GM23338 (cell line): ENCODE data around the gene THBS1. TPM values are rescaled to one million over a fixed set of nuclear protein-coding genes. Genes with fewer than 3 reads are reported as not detected.

ENCODE experiments used
- ATAC-seq: fragments of 200-7000 bp; cut with Tn5 transposase; 3 replicates; pipeline ENCODE4 v1.9.1; 2020
- DNase-seq: peaks from one replicate; pipeline ENCODE4 v3.0.0-alpha.2; 2015; ENCODE audit warnings: low spot score
- H2AFZ ChIP-seq: fragments of 200-600 bp; sonication (generic); 2 replicates; pipeline ENCODE4 v1.8.0; 2016; ENCODE audit warnings: antibody characterized with exemption, mild to moderate bottlenecking, moderate library complexity
- H3F3A ChIP-seq: fragments of 200-600 bp; sonication (generic); replicated peaks from 2 replicates; pipeline ENCODE4 v1.8.0; 2017; ENCODE audit warnings: antibody characterized with exemption, mixed run types, low read depth
- H3K27ac ChIP-seq: fragments of 200-600 bp; sonication (generic); 2 replicates; pipeline ENCODE4 v1.6.1; 2016; ENCODE audit warnings: low read depth
- H3K27me3 ChIP-seq: fragments of 200-600 bp; sonication (generic); 2 replicates; pipeline ENCODE4 v1.8.0; 2016; ENCODE audit warnings: mild to moderate bottlenecking, mixed run types, moderate library complexity; ENCODE audit not compliant: insufficient read depth
- H3K36me3 ChIP-seq: fragments of 200-600 bp; sonication (generic); 2 replicates; pipeline ENCODE4 v1.8.0; 2016; ENCODE audit warnings: mild to moderate bottlenecking; ENCODE audit not compliant: insufficient read depth
- H3K4me1 ChIP-seq: fragments of 200-600 bp; sonication (generic); 2 replicates; pipeline ENCODE4 v1.8.0; 2016; ENCODE audit warnings: mild to moderate bottlenecking, moderate library complexity; ENCODE audit not compliant: insufficient read depth
- H3K4me2 ChIP-seq: fragments of 200-600 bp; sonication (generic); 2 replicates; pipeline ENCODE4 v1.7.1; 2017; ENCODE audit warnings: mixed run types
- H3K4me3 ChIP-seq: fragments of 200-600 bp; sonication (generic); 2 replicates; pipeline ENCODE4 v1.6.1; 2016; ENCODE audit warnings: mixed run types
- H3K79me2 ChIP-seq: fragments of 200-600 bp; sonication (generic); replicated peaks from 2 replicates; pipeline ENCODE4 v1.8.0; 2017; ENCODE audit warnings: mild to moderate bottlenecking; ENCODE audit not compliant: insufficient read depth
- H3K9me2 ChIP-seq: fragments of 200-600 bp; sonication (generic); 2 replicates; pipeline ENCODE4 v1.8.0; 2017; ENCODE audit not compliant: insufficient read depth
- H4K20me1 ChIP-seq: fragments of 200-600 bp; sonication (generic); replicated peaks from 2 replicates; pipeline ENCODE4 v1.8.0; 2017; ENCODE audit warnings: mild to moderate bottlenecking; ENCODE audit not compliant: insufficient read depth
- H3K27ac Mint-ChIP-seq: 2 replicates; pipeline ENCODE4 v1.8.0; 2020; ENCODE audit warnings: inconsistent platforms, mild to moderate bottlenecking, moderate library complexity, mixed read lengths
- H3K27me3 Mint-ChIP-seq: 3 replicates; pipeline ENCODE4 v1.8.0; 2022; ENCODE audit warnings: low read depth, mild to moderate bottlenecking, moderate library complexity, mixed read lengths, inconsistent platforms; ENCODE audit not compliant: insufficient read depth, poor library complexity
- H3K36me3 Mint-ChIP-seq: 3 replicates; pipeline ENCODE4 v1.8.0; 2021; ENCODE audit warnings: low read depth, mild to moderate bottlenecking, inconsistent platforms, moderate library complexity, mixed read lengths
- H3K4me1 Mint-ChIP-seq: 3 replicates; pipeline ENCODE4 v1.8.0; 2020; ENCODE audit warnings: mild to moderate bottlenecking, inconsistent platforms, mixed read lengths
- H3K4me3 Mint-ChIP-seq: 3 replicates; pipeline ENCODE4 v1.8.0; 2021; ENCODE audit warnings: moderate library complexity, mild to moderate bottlenecking, inconsistent platforms, mixed read lengths
- H3K9me3 Mint-ChIP-seq: 3 replicates; pipeline ENCODE4 v1.8.0; 2020; ENCODE audit warnings: moderate library complexity, mild to moderate bottlenecking, inconsistent platforms, mixed read lengths
- CREB1 ChIP-seq: fragments of 250-450 bp; sonication (Bioruptor Pico); IDR thresholded peaks from 2 replicates; pipeline ENCODE4 v1.5.0; 2020; ENCODE audit warnings: low read depth, mild to moderate bottlenecking, moderate library complexity
- EZH2 ChIP-seq: fragments of 200-600 bp; sonication (generic); IDR thresholded peaks from one replicate; pipeline ENCODE4 v1.8.0; 2017; ENCODE audit warnings: antibody characterized with exemption, mild to moderate bottlenecking, low read depth; ENCODE audit not compliant: unreplicated experiment
- EZH2phosphoT487 ChIP-seq: fragments of 200-600 bp; sonication (generic); IDR thresholded peaks from one replicate; pipeline ENCODE4 v1.8.1; 2018; ENCODE audit warnings: antibody characterized with exemption; ENCODE audit not compliant: unreplicated experiment
- JUNB ChIP-seq: IDR thresholded peaks from one replicate; pipeline ENCODE4 v1.6.1; 2016; ENCODE audit warnings: antibody characterized with exemption; ENCODE audit not compliant: unreplicated experiment
- NANOG ChIP-seq: IDR thresholded peaks from 2 replicates; pipeline ENCODE4 v1.6.1; 2016; ENCODE audit warnings: antibody characterized with exemption, borderline replicate concordance
- POLR2AphosphoS5 ChIP-seq: IDR thresholded peaks from 2 replicates; pipeline ENCODE4 v1.6.1; 2016; ENCODE audit warnings: antibody characterized with exemption, low read depth
- STAT1 ChIP-seq: IDR thresholded peaks from one replicate; pipeline ENCODE4 v1.6.1; 2016; ENCODE audit warnings: antibody characterized with exemption; ENCODE audit not compliant: unreplicated experiment
- ZNF114 ChIP-seq: fragments of 250-450 bp; sonication (Bioruptor Pico); IDR thresholded peaks from 2 replicates; pipeline ENCODE4 v1.5.0; 2020; ENCODE audit warnings: mild to moderate bottlenecking, moderate library complexity
- ZNF331 ChIP-seq: fragments of 250-450 bp; sonication (Bioruptor Pico); IDR thresholded peaks from 2 replicates; pipeline ENCODE4 v1.5.0; 2020; ENCODE audit warnings: low read depth, mild to moderate bottlenecking, moderate library complexity
- polyA plus RNA-seq: library from polyadenylated mRNA; unstranded; fragments of >200 nt; fragmentation: Nextera tagmentation; extraction: Ambion mirVana; gene quantifications from 2 replicates; pipeline ENCODE4 v1.2.1, GENCODE V29; 2016
- total RNA-seq: library from RNA; depleted of rRNA; stranded (reverse); fragments of >200 nt; shearing (Covaris generic); gene quantifications from 2 replicates; pipeline ENCODE4 v1.2.3, GENCODE V29; 2014
- TF ChIP-seq, protein P1 (sequence below): fragments of 250-450 bp; sonication (Bioruptor Pico); IDR thresholded peaks from 2 replicates; pipeline ENCODE4 v1.5.0; 2020; ENCODE audit warnings: mild to moderate bottlenecking, moderate library complexity
- TF ChIP-seq, protein P2 (sequence below): IDR thresholded peaks from one replicate; pipeline ENCODE4 v1.6.1; 2018; ENCODE audit warnings: antibody characterized with exemption; ENCODE audit not compliant: unreplicated experiment
- TF ChIP-seq, protein P3 (sequence below): IDR thresholded peaks from 2 replicates; pipeline ENCODE4 v1.6.1; 2016; ENCODE audit warnings: antibody characterized with exemption
- TF ChIP-seq, protein P4 (sequence below), 2 experiments: fragments of 200-600 bp in 1 of 2; sonication (generic) in 1 of 2; conservative IDR thresholded peaks; 2 replicates each; pipeline versions ENCODE4 v1.5.1 to v1.6.1; 2016 to 2017; ENCODE audit warnings: antibody characterized with exemption in 2 of 2, low read depth in 2 of 2, mild to moderate bottlenecking in 2 of 2, moderate library complexity in 1 of 2

THBS1 gene
- total and polyA plus RNA-seq, 2 experiments from 2014 or later, result 21.7 to 81.9 TPM

DNA sequence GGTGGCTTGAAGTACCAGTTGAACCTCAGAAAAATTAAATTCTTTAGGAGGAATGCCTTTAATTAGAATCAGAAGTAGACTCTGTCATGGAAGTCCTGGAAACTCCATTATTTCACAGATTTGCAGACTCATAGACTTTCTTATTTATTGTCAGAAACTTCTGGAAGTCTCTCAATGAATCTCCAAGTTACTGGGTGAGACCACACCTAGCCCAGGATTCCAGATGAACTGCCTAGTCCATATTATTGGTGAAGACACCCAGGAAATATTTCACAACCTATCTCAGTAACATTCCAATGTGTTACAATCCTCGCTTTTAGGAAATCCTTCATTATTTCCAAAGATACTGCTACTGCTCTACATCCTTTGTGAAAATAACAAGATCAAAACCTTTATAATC lies 6.5 kb upstream of the THBS1 start:
- no peak for DNase-seq
- H4K20me1 ChIP-seq, result no peaks in the 10 kb centered on the region
- Mint-ChIP-seq H3K36me3 (no peaks in the 10 kb centered on the region), H3K27ac (no peak overlapping the region), H3K4me1 (peaks cover 12% of the 10 kb centered on the region), H3K27me3 (peaks cover 2% of the 10 kb centered on the region), H3K4me3 (no peak overlapping the region), H3K9me3 (no peaks in the 10 kb centered on the region)
- TF ChIP-seq, protein P1, sequence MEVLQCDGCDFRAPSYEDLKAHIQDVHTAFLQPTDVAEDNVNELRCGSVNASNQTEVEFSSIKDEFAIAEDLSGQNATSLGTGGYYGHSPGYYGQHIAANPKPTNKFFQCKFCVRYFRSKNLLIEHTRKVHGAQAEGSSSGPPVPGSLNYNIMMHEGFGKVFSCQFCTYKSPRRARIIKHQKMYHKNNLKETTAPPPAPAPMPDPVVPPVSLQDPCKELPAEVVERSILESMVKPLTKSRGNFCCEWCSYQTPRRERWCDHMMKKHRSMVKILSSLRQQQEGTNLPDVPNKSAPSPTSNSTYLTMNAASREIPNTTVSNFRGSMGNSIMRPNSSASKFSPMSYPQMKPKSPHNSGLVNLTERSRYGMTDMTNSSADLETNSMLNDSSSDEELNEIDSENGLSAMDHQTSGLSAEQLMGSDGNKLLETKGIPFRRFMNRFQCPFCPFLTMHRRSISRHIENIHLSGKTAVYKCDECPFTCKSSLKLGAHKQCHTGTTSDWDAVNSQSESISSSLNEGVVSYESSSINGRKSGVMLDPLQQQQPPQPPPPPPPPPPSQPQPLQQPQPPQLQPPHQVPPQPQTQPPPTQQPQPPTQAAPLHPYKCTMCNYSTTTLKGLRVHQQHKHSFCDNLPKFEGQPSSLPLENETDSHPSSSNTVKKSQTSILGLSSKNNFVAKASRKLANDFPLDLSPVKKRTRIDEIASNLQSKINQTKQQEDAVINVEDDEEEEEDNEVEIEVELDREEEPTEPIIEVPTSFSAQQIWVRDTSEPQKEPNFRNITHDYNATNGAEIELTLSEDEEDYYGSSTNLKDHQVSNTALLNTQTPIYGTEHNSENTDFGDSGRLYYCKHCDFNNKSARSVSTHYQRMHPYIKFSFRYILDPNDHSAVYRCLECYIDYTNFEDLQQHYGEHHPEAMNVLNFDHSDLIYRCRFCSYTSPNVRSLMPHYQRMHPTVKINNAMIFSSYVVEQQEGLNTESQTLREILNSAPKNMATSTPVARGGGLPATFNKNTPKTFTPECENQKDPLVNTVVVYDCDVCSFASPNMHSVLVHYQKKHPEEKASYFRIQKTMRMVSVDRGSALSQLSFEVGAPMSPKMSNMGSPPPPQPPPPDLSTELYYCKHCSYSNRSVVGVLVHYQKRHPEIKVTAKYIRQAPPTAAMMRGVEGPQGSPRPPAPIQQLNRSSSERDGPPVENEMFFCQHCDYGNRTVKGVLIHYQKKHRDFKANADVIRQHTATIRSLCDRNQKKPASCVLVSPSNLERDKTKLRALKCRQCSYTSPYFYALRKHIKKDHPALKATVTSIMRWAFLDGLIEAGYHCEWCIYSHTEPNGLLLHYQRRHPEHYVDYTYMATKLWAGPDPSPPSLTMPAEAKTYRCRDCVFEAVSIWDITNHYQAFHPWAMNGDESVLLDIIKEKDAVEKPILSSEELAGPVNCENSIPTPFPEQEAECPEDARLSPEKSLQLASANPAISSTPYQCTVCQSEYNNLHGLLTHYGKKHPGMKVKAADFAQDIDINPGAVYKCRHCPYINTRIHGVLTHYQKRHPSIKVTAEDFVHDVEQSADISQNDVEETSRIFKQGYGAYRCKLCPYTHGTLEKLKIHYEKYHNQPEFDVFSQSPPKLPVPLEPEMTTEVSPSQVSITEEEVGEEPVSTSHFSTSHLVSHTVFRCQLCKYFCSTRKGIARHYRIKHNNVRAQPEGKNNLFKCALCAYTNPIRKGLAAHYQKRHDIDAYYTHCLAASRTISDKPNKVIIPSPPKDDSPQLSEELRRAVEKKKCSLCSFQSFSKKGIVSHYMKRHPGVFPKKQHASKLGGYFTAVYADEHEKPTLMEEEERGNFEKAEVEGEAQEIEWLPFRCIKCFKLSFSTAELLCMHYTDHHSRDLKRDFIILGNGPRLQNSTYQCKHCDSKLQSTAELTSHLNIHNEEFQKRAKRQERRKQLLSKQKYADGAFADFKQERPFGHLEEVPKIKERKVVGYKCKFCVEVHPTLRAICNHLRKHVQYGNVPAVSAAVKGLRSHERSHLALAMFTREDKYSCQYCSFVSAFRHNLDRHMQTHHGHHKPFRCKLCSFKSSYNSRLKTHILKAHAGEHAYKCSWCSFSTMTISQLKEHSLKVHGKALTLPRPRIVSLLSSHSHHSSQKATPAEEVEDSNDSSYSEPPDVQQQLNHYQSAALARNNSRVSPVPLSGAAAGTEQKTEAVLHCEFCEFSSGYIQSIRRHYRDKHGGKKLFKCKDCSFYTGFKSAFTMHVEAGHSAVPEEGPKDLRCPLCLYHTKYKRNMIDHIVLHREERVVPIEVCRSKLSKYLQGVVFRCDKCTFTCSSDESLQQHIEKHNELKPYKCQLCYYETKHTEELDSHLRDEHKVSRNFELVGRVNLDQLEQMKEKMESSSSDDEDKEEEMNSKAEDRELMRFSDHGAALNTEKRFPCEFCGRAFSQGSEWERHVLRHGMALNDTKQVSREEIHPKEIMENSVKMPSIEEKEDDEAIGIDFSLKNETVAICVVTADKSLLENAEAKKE (CRISPR knock-in tag), result no peak
- TF ChIP-seq, protein P2, sequence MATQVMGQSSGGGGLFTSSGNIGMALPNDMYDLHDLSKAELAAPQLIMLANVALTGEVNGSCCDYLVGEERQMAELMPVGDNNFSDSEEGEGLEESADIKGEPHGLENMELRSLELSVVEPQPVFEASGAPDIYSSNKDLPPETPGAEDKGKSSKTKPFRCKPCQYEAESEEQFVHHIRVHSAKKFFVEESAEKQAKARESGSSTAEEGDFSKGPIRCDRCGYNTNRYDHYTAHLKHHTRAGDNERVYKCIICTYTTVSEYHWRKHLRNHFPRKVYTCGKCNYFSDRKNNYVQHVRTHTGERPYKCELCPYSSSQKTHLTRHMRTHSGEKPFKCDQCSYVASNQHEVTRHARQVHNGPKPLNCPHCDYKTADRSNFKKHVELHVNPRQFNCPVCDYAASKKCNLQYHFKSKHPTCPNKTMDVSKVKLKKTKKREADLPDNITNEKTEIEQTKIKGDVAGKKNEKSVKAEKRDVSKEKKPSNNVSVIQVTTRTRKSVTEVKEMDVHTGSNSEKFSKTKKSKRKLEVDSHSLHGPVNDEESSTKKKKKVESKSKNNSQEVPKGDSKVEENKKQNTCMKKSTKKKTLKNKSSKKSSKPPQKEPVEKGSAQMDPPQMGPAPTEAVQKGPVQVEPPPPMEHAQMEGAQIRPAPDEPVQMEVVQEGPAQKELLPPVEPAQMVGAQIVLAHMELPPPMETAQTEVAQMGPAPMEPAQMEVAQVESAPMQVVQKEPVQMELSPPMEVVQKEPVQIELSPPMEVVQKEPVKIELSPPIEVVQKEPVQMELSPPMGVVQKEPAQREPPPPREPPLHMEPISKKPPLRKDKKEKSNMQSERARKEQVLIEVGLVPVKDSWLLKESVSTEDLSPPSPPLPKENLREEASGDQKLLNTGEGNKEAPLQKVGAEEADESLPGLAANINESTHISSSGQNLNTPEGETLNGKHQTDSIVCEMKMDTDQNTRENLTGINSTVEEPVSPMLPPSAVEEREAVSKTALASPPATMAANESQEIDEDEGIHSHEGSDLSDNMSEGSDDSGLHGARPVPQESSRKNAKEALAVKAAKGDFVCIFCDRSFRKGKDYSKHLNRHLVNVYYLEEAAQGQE, result no peak
- TF ChIP-seq EZH2, result no peak
- TF ChIP-seq, protein P3, sequence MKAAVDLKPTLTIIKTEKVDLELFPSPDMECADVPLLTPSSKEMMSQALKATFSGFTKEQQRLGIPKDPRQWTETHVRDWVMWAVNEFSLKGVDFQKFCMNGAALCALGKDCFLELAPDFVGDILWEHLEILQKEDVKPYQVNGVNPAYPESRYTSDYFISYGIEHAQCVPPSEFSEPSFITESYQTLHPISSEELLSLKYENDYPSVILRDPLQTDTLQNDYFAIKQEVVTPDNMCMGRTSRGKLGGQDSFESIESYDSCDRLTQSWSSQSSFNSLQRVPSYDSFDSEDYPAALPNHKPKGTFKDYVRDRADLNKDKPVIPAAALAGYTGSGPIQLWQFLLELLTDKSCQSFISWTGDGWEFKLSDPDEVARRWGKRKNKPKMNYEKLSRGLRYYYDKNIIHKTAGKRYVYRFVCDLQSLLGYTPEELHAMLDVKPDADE, result no peak
- no peak for TF ChIP-seq STAT1
- no peak for TF ChIP-seq NANOG
- no peak for TF ChIP-seq JUNB
- no peak for TF ChIP-seq ZNF114 (CRISPR knock-in tag)
- no peak for TF ChIP-seq CREB1
- TF ChIP-seq, protein P4, sequence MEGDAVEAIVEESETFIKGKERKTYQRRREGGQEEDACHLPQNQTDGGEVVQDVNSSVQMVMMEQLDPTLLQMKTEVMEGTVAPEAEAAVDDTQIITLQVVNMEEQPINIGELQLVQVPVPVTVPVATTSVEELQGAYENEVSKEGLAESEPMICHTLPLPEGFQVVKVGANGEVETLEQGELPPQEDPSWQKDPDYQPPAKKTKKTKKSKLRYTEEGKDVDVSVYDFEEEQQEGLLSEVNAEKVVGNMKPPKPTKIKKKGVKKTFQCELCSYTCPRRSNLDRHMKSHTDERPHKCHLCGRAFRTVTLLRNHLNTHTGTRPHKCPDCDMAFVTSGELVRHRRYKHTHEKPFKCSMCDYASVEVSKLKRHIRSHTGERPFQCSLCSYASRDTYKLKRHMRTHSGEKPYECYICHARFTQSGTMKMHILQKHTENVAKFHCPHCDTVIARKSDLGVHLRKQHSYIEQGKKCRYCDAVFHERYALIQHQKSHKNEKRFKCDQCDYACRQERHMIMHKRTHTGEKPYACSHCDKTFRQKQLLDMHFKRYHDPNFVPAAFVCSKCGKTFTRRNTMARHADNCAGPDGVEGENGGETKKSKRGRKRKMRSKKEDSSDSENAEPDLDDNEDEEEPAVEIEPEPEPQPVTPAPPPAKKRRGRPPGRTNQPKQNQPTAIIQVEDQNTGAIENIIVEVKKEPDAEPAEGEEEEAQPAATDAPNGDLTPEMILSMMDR (conservative IDR thresholded peaks at IDR 0.05; ENCODE audit: low read depth in 2 of 2), result no peak
- TF ChIP-seq ZNF331, result no peak
- TF ChIP-seq POLR2AphosphoS5, result no peak
- TF ChIP-seq EZH2phosphoT487, result no peak
- no peaks in the 10 kb centered on the region for H3F3A ChIP-seq
- no peak overlapping the region for H3K4me3 ChIP-seq
- no peak for ATAC-seq
- no peaks in the 10 kb centered on the region for H3K79me2 ChIP-seq
- no peak overlapping the region for H3K27ac ChIP-seq
- H3K4me2 ChIP-seq, result no peak overlapping the region
- H3K36me3 ChIP-seq, result no peaks in the 10 kb centered on the region
- H3K4me1 ChIP-seq, result peaks cover 9% of the 10 kb centered on the region; the same call in 1 of the 2 replicates
- peaks cover 14% of the 10 kb centered on the region; the same call in 1 of the 2 replicates for H3K9me2 ChIP-seq
- no peak overlapping the region for H2AFZ ChIP-seq
- peaks cover 10% of the 10 kb centered on the region; the same call in 1 of the 2 replicates for H3K27me3 ChIP-seq
